OCI-LY3 (cell line): ENCODE results near the gene UGT1A9.

Experiments used
- EZH2phosphoT487 ChIP-seq: fragments of 200-600 bp; shearing (Covaris generic); IDR thresholded peaks from 2 replicates; pipeline ENCODE4 v1.6.1; 2018; ENCODE audit warnings: antibody characterized with exemption, mixed run types, low read depth
- TF ChIP-seq, protein P1 (sequence below): fragments of 200-600, 300-600 bp; sonication (generic); IDR thresholded peaks from 2 replicates; pipeline ENCODE4 v1.5.1; 2014; ENCODE audit warnings: antibody characterized with exemption, low read length, low read depth

DNA sequence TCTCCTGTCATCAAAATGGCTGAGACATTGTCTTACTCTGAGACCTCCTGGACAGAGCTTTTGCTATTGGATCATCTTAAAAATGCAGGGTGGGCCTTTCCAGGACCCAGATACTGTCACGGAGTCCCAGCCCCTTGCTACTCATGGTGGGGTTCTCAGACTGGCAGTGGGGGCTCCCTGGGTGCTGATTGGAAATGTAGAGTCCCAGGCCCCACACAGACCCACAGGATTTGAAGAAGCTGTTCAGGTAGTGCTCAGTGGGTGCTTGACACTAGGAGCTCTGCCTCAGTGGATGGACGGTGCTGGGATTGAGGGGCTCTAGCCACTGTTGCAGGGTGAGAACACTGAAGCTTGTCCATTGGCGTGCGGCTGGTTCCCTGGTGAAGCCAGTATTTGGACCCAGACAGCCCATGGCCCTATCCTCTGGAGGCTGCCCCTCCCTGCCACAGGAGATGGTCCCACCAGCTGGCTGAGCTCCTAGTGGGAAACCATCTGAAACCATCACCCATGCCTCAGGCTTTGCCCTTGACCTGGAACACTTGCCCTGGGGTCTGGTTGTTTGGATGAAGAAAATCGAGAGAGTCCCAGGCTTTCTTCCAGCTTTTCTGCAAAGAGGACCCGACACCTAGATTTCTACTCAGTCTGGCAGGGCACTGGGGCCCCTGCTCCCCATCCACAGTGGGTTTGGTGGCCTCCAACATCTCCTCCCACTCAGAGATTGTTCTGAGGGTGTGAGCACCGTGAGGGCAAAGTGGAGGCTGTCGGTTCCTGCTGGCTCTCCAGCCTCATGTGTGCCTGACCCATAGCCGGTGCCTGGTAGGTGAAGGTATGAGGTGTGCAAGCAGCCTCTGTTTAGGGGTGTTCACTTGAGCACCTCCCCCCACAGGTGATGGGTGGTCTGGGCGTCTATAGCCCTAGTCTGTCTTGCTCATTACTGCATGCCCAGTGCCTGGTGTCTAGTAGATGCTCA is 136.6 kb downstream of the UGT1A9 start:
- TF ChIP-seq, protein P1, sequence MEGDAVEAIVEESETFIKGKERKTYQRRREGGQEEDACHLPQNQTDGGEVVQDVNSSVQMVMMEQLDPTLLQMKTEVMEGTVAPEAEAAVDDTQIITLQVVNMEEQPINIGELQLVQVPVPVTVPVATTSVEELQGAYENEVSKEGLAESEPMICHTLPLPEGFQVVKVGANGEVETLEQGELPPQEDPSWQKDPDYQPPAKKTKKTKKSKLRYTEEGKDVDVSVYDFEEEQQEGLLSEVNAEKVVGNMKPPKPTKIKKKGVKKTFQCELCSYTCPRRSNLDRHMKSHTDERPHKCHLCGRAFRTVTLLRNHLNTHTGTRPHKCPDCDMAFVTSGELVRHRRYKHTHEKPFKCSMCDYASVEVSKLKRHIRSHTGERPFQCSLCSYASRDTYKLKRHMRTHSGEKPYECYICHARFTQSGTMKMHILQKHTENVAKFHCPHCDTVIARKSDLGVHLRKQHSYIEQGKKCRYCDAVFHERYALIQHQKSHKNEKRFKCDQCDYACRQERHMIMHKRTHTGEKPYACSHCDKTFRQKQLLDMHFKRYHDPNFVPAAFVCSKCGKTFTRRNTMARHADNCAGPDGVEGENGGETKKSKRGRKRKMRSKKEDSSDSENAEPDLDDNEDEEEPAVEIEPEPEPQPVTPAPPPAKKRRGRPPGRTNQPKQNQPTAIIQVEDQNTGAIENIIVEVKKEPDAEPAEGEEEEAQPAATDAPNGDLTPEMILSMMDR: no peak
- no peak for TF ChIP-seq EZH2phosphoT487
